Esophagus muscularis mucosa (tissue), 4 donors: ENCODE results near the gene PFDN1. TPM values are rescaled to one million over a fixed set of nuclear protein-coding genes. Genes with fewer than 3 reads are reported as not detected.
"Not testable (repeated sequence)": the region's sequence is repeated elsewhere in the genome, so short reads cannot be mapped to it uniquely, and the experiment has no call there.

Experiments used
- DNase-seq: peaks from one replicate; pipeline ENCODE4 v3.0.0-alpha.2; 2017; ENCODE audit errors: extremely low spot score
- H3K27ac ChIP-seq, 4 donors: fragments of 200-600 bp; sonication (generic); replicated peaks in 1 of 4; 1 replicate in 3 of 4; 2 replicates in 1 of 4; pipeline ENCODE4 v1.5.1; 2016 to 2019; ENCODE audit warnings: mild to moderate bottlenecking in 1 of 4
- H3K27me3 ChIP-seq, 4 donors: fragments of 200-600 bp; sonication (generic); one replicate each; pipeline versions ENCODE4 v1.5.1 to v1.6.0; 2016 to 2019
- H3K36me3 ChIP-seq, 4 donors: fragments of 200-600 bp; sonication (generic); one replicate each; pipeline ENCODE4 v1.5.1; 2016 to 2019
- H3K4me1 ChIP-seq, 4 donors: fragments of 200-600 bp; sonication (generic); one replicate each; pipeline ENCODE4 v1.5.1; 2016 to 2019
- H3K4me3 ChIP-seq, 4 donors: fragments of 200-600 bp; sonication (generic); 1 replicate in 2 of 4; 2 replicates in 2 of 4; pipeline ENCODE4 v1.5.1; 2016 to 2019; ENCODE audit warnings: mild to moderate bottlenecking in 4 of 4, moderate library complexity in 1 of 4
- H3K9me3 ChIP-seq, 4 donors: fragments of 200-600 bp; sonication (generic); 1 replicate in 3 of 4; 2 replicates in 1 of 4; pipeline ENCODE4 v1.5.1; 2016 to 2019
- EP300 ChIP-seq: sonication (generic); formaldehyde crosslinking; IDR thresholded peaks from one replicate; pipeline ENCODE4 v1.6.1; 2017; ENCODE audit warnings: antibody characterized with exemption
- POLR2A ChIP-seq: fragments of 450-650 bp; IDR thresholded peaks from one replicate; pipeline ENCODE4 v1.6.1; 2017; ENCODE audit warnings: antibody characterized with exemption, moderate library complexity, mild to moderate bottlenecking, low read depth
- POLR2AphosphoS5 ChIP-seq, 2 donors: sonication (generic); formaldehyde crosslinking; IDR thresholded peaks; one replicate each; pipeline ENCODE4 v1.6.1; 2017; ENCODE audit warnings: antibody characterized with exemption in 2 of 2
- WGBS: methylation state at CpG from one replicate; pipeline ENCODE4 v1.1.5; 2018; 5-methylcytosine and 5-hydroxymethylcytosine counted together
- intact Hi-C: fragments of 100-400 bp; cut with DNase I; formaldehyde crosslinking; loops from one replicate; pipeline ENCODE4 v1.15.1; 2023
- total RNA-seq, 4 donors: library from RNA; depleted of rRNA; stranded (reverse); fragments of >200 nt; gene quantifications; one replicate each; pipeline versions ENCODE4 v1.1.0 to v1.2.1, GENCODE V29; 2016
- TF ChIP-seq, protein P1 (sequence below), 3 experiments: fragments of 200-600 bp in 2 of 3; fragments of 450-650 bp in 1 of 3; sonication (generic) in 2 of 3; IDR thresholded peaks; one replicate each; pipeline ENCODE4 v1.5.1; 2017 to 2019; ENCODE audit warnings: antibody characterized with exemption in 3 of 3, mild to moderate bottlenecking in 2 of 3, moderate library complexity in 1 of 3

PFDN1 gene
- total RNA-seq, 4 donors from 2014 or later, result 84.8 to 126 (median 101) TPM

GRCh38 chr5:140202610-140203009, 100.3 kb downstream of the PFDN1 start:
- Histone ChIP-seq H3K27ac (no peak overlapping the region), H3K4me3 (no peak overlapping the region), H3K9me3 (no peaks in the 10 kb centered on the region), H3K4me1 (peaks cover 0 to 18% (median 14%) of the 10 kb centered on the region in 4 donors), H3K36me3 (peaks cover 0 to 3% (median 0%) of the 10 kb centered on the region in 4 donors), H3K27me3 (no peaks in the 10 kb centered on the region)
- intact Hi-C loops, result no loop called here
- WGBS, result 65% methylated on average over 2 of the region's 2 CpGs
- no peak for DNase-seq
- TF ChIP-seq, protein P1, sequence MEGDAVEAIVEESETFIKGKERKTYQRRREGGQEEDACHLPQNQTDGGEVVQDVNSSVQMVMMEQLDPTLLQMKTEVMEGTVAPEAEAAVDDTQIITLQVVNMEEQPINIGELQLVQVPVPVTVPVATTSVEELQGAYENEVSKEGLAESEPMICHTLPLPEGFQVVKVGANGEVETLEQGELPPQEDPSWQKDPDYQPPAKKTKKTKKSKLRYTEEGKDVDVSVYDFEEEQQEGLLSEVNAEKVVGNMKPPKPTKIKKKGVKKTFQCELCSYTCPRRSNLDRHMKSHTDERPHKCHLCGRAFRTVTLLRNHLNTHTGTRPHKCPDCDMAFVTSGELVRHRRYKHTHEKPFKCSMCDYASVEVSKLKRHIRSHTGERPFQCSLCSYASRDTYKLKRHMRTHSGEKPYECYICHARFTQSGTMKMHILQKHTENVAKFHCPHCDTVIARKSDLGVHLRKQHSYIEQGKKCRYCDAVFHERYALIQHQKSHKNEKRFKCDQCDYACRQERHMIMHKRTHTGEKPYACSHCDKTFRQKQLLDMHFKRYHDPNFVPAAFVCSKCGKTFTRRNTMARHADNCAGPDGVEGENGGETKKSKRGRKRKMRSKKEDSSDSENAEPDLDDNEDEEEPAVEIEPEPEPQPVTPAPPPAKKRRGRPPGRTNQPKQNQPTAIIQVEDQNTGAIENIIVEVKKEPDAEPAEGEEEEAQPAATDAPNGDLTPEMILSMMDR (IDR thresholded peaks at IDR 0.05), result no peak
- TF ChIP-seq POLR2AphosphoS5 (IDR thresholded peaks at IDR 0.05) (no peak), EP300 (no peak), POLR2A (no peak)

DNA sequence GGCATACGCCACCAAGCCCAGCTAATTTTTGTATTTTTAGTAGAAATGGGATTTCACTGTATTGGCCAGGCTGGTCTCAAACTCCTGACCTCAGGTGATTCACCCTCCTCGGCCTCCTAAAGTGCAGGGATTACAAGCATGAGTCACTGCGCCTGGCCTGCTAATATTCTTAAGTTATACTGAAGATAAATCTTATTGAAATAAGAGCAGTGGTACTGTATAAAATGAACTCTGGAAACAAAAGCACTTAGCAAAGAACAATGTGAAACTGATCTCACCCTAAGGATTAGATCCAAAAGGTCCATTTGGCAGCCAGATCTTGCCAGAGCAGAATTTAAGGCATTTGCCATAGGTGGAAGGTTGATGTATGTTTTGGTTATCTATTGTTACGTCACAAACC, 100.8 kb downstream of the PFDN1 start:
- peaks cover 0 to 18% (median 11%) of the 10 kb centered on the region in 4 donors for H3K4me1 ChIP-seq
- DNase-seq, result no peak
- 91% methylated on average over 4 of the region's 4 CpGs for WGBS
- no peaks in the 10 kb centered on the region for H3K27me3 ChIP-seq
- H3K9me3 ChIP-seq, result no peaks in the 10 kb centered on the region
- H3K4me3 ChIP-seq, result no peak overlapping the region
- H3K27ac ChIP-seq, result no peak overlapping the region
- intact Hi-C loops, result no loop called here
- H3K36me3 ChIP-seq, result peaks cover 0 to 3% (median 1%) of the 10 kb centered on the region in 4 donors
- no peak for TF ChIP-seq POLR2AphosphoS5 (IDR thresholded peaks at IDR 0.05)
- TF ChIP-seq, protein P1 (IDR thresholded peaks at IDR 0.05), result no peak
- no peak for TF ChIP-seq EP300
- no peak for TF ChIP-seq POLR2A

DNA sequence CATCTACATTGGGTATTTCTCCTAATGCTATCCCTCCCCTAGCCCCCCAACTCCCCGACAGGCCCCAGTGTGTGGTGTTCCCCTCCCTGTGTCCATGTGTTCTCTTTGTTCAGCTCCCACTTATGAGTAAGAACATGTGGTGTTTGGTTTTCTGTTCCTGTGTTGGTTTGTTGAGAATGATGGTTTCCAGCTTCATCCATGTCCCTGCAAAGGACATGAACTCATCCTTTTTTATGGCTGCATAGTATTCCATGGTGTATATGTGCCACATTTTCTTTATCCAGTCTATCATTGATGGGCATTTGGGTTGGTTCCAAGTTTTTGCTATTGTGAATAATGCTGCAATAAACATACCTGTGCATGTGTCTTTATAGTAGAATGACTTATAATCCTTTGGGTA, 104.0 kb downstream of the PFDN1 start:
- H3K4me1 ChIP-seq, H3K27me3 ChIP-seq, H3K27ac ChIP-seq, intact Hi-C loops, H3K4me3 ChIP-seq, H3K9me3 ChIP-seq, DNase-seq: not testable (repeated sequence)
- 100% methylated on average over 1 of the region's 1 CpG for WGBS
- H3K36me3 ChIP-seq, result peaks cover 4 to 13% (median 10%) of the 10 kb centered on the region in 4 donors

DNA sequence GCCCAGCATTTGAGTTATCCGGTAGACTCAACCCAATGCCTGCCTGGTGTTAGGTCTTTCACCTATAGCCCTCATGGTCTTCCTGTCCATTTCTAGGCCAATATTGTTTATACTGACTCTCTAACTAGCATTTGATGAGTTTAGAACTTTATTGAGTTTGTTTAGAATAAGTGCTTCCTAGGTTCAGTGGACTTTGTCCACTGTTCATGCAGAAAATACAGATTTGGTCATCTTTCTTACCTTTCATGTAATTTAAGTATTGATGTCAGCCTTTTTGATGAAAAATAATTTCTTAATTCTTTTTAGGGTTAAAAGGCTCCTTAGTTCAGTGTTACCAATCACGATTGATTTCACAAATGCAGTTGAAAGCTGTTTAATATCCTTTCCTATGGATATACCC, 105.9 kb downstream of the PFDN1 start:
- Histone ChIP-seq H3K9me3 (no peaks in the 10 kb centered on the region), H3K27me3 (no peaks in the 10 kb centered on the region), H3K4me1 (peaks cover 0 to 12% (median under 1%) of the 10 kb centered on the region in 4 donors), H3K4me3 (no peak overlapping the region), H3K27ac (no peak overlapping the region), H3K36me3 (peaks cover 4 to 13% (median 10%) of the 10 kb centered on the region in 4 donors)
- intact Hi-C loops, result no loop called here
- 90% methylated on average over 2 of the region's 2 CpGs for WGBS
- TF ChIP-seq EP300 (no peak), POLR2AphosphoS5 (IDR thresholded peaks at IDR 0.05) (no peak), POLR2A (no peak)
- TF ChIP-seq, protein P1 (IDR thresholded peaks at IDR 0.05), result no peak
- no peak for DNase-seq

GRCh38 chr5:140196115-140196814, 106.6 kb downstream of the PFDN1 start:
- peaks cover 4 to 18% (median 6%) of the 10 kb centered on the region in 4 donors for H3K4me1 ChIP-seq
- no peak for DNase-seq
- peaks cover 4 to 13% (median 10%) of the 10 kb centered on the region in 4 donors for H3K36me3 ChIP-seq
- no peak overlapping the region for H3K4me3 ChIP-seq
- 66% methylated on average over 2 of the region's 2 CpGs for WGBS
- intact Hi-C loops, result no loop called here
- H3K9me3 ChIP-seq, result no peaks in the 10 kb centered on the region
- H3K27me3 ChIP-seq, result no peaks in the 10 kb centered on the region
- no peak overlapping the region for H3K27ac ChIP-seq
- no peak for TF ChIP-seq POLR2A
- TF ChIP-seq POLR2AphosphoS5 (IDR thresholded peaks at IDR 0.05), result no peak
- TF ChIP-seq, protein P1 (IDR thresholded peaks at IDR 0.05), result no peak
- TF ChIP-seq EP300, result no peak

Other genes with a start within 250 kb of the PFDN1 start
- 10 to 100 TPM; 31.8 to 46.5 (median 43.5) TPM for gene PURA, start 189.0 kb downstream of the PFDN1 start, total RNA-seq
- gene IGIP, start 177.2 kb downstream of the PFDN1 start, total RNA-seq, result 10 to 100 TPM; 17.6 to 31.9 (median 27.3) TPM
- 10 to 100 TPM; 54.0 to 81.0 (median 67.8) TPM for gene CYSTM1, start 127.9 kb downstream of the PFDN1 start, total RNA-seq
- gene HBEGF, start 43.5 kb upstream of the PFDN1 start, total RNA-seq, result 10 to 100 TPM in 1 of 4 donors, 1 to 10 TPM in 3; 6.6 to 20.0 (median 8.2) TPM
- gene SLC4A9, start 57.1 kb upstream of the PFDN1 start, total RNA-seq, result not detected
- gene ANKHD1, start 98.7 kb upstream of the PFDN1 start, total RNA-seq, result 10 to 100 TPM; 58.3 to 94.3 (median 62.2) TPM
- 10 to 100 TPM in 1 of 4 donors, 1 to 10 TPM in 3; 7.8 to 25.3 (median 9.2) TPM for gene EIF4EBP3, start 244.6 kb upstream of the PFDN1 start, total RNA-seq